ENCODE results near the gene MTCH2.

DNA sequence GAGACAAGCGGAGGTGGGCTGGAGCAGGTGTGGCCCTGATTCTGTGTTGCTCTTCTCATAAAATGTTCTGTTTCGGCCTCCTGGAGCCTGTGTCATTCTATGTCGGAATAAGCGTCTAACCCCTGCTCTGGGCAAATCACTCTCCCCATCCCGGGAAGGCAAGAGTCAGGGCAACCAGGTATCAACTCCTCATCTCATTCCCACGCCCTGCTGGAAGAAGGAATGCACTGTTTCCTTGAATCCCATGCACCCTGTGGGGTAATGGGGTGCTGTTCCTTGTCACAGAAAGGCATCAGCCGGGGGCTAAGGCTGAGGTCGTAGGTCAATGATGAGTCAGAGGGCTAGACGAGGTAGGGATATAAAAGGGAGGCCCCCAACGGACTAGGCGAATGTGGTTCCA lies 53.2 kb downstream of the MTCH2 start:
- TF ChIP-seq, protein P1, sequence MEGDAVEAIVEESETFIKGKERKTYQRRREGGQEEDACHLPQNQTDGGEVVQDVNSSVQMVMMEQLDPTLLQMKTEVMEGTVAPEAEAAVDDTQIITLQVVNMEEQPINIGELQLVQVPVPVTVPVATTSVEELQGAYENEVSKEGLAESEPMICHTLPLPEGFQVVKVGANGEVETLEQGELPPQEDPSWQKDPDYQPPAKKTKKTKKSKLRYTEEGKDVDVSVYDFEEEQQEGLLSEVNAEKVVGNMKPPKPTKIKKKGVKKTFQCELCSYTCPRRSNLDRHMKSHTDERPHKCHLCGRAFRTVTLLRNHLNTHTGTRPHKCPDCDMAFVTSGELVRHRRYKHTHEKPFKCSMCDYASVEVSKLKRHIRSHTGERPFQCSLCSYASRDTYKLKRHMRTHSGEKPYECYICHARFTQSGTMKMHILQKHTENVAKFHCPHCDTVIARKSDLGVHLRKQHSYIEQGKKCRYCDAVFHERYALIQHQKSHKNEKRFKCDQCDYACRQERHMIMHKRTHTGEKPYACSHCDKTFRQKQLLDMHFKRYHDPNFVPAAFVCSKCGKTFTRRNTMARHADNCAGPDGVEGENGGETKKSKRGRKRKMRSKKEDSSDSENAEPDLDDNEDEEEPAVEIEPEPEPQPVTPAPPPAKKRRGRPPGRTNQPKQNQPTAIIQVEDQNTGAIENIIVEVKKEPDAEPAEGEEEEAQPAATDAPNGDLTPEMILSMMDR (IDR thresholded peaks at IDR 0.05; ENCODE audit: poor library complexity, severe bottlenecking), result no peak
- TF ChIP-seq POLR2AphosphoS5 (IDR thresholded peaks at IDR 0.05) (no peak), EZH2 (IDR thresholded peaks at IDR 0.05; ENCODE audit: borderline replicate concordance, insufficient read depth, low read length, poor library complexity, severe bottlenecking) (no peak), EP300 (conservative IDR thresholded peaks at IDR 0.05; ENCODE audit: poor library complexity, severe bottlenecking) (no peak), MXI1 (conservative IDR thresholded peaks at IDR 0.05; ENCODE audit: poor library complexity, severe bottlenecking) (no peak), RAD21 (conservative IDR thresholded peaks at IDR 0.05) (no peak), SMC3 (conservative IDR thresholded peaks at IDR 0.05; ENCODE audit: poor library complexity) (no peak)
- TF ChIP-seq, protein P2, sequence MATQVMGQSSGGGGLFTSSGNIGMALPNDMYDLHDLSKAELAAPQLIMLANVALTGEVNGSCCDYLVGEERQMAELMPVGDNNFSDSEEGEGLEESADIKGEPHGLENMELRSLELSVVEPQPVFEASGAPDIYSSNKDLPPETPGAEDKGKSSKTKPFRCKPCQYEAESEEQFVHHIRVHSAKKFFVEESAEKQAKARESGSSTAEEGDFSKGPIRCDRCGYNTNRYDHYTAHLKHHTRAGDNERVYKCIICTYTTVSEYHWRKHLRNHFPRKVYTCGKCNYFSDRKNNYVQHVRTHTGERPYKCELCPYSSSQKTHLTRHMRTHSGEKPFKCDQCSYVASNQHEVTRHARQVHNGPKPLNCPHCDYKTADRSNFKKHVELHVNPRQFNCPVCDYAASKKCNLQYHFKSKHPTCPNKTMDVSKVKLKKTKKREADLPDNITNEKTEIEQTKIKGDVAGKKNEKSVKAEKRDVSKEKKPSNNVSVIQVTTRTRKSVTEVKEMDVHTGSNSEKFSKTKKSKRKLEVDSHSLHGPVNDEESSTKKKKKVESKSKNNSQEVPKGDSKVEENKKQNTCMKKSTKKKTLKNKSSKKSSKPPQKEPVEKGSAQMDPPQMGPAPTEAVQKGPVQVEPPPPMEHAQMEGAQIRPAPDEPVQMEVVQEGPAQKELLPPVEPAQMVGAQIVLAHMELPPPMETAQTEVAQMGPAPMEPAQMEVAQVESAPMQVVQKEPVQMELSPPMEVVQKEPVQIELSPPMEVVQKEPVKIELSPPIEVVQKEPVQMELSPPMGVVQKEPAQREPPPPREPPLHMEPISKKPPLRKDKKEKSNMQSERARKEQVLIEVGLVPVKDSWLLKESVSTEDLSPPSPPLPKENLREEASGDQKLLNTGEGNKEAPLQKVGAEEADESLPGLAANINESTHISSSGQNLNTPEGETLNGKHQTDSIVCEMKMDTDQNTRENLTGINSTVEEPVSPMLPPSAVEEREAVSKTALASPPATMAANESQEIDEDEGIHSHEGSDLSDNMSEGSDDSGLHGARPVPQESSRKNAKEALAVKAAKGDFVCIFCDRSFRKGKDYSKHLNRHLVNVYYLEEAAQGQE (IDR thresholded peaks at IDR 0.05; ENCODE audit: borderline replicate concordance), result no peak
